ENCODE results near the gene SRD5A3. TPM values are rescaled to one million over a fixed set of nuclear protein-coding genes. Genes with fewer than 3 reads are reported as not detected.

SRD5A3 gene
- total RNA-seq, 1 experiment from 2014 or later = 17.0 TPM

GRCh38 chr4:55340266-55340665 is 5.8 kb upstream of the SRD5A3 start:
- no peak overlapping the region for H3K4me3 ChIP-seq (ENCODE audit: low read depth in 2 of 2, low read length in 2 of 2)
- H3K27ac ChIP-seq (ENCODE audit: low read length) = no peak overlapping the region
- no peaks in the 10 kb centered on the region for H3K36me3 ChIP-seq (ENCODE audit: control insufficient read depth, insufficient read depth, low read length)
- H3K9me3 ChIP-seq (ENCODE audit: control insufficient read depth, insufficient read depth, low read depth, low read length) = no peaks in the 10 kb centered on the region
- no TSS peak for BruUV-seq (replicated peaks)
- ATAC-seq (no peak), DNase-seq (ENCODE audit: low read depth, low spot score) (no peak)
- ChIA-PET CTCF (no interaction called here), POLR2A (no interaction called here)
- H3K27me3 ChIP-seq (ENCODE audit: control insufficient read depth, insufficient read depth, low read length) = no peaks in the 10 kb centered on the region
- H3K4me1 ChIP-seq (ENCODE audit: control insufficient read depth, insufficient read depth, low read length) = no peaks in the 10 kb centered on the region
- intact Hi-C loops (cut with micrococcal nuclease; ENCODE audit: unreplicated experiment) = no loop called here
- TF ChIP-seq TCF7L2 (IDR thresholded peaks at IDR 0.05; ENCODE audit: low read depth, low read length) (no peak), REST (IDR thresholded peaks at IDR 0.05; ENCODE audit: insufficient read depth in 1 of 2, low read depth in 2 of 2, low read length in 1 of 2) (no peak), CTCF (IDR thresholded peaks at IDR 0.05) (no peak), SIN3A (IDR thresholded peaks at IDR 0.05; ENCODE audit: borderline replicate concordance, insufficient read depth, low read depth, low read length) (no peak), POLR2AphosphoS5 (IDR thresholded peaks at IDR 0.05; ENCODE audit: low read depth, low read length) (no peak)
- in situ Hi-C loops (cut with HindIII; ENCODE audit: low pct_unique_long_range_greater_than_20kb, low sequenced_read_pairs) = no loop called here

- ATAC-seq = no peak
- TF ChIP-seq SIN3A (IDR thresholded peaks at IDR 0.05; ENCODE audit: borderline replicate concordance, insufficient read depth, low read depth, low read length) = no peak
- no peak for TF ChIP-seq POLR2AphosphoS5 (IDR thresholded peaks at IDR 0.05; ENCODE audit: low read depth, low read length)
- no peak for TF ChIP-seq CTCF (IDR thresholded peaks at IDR 0.05)
- no peak for TF ChIP-seq TCF7L2 (IDR thresholded peaks at IDR 0.05; ENCODE audit: low read depth, low read length)
- TF ChIP-seq REST (IDR thresholded peaks at IDR 0.05; ENCODE audit: insufficient read depth in 1 of 2, low read depth in 2 of 2, low read length in 1 of 2) = no peak
- intact Hi-C loops (cut with micrococcal nuclease; ENCODE audit: unreplicated experiment) = no loop called here
- Histone ChIP-seq H3K4me1 (ENCODE audit: control insufficient read depth, insufficient read depth, low read length) (peaks cover 7% of the 10 kb centered on the region; the same call in 1 of the 2 replicates), H3K4me3 (ENCODE audit: low read depth in 2 of 2, low read length in 2 of 2) (no peak overlapping the region), H3K36me3 (ENCODE audit: control insufficient read depth, insufficient read depth, low read length) (no peaks in the 10 kb centered on the region), H3K9me3 (ENCODE audit: control insufficient read depth, insufficient read depth, low read depth, low read length) (no peaks in the 10 kb centered on the region), H3K27ac (ENCODE audit: low read length) (no peak overlapping the region), H3K27me3 (ENCODE audit: control insufficient read depth, insufficient read depth, low read length) (no peaks in the 10 kb centered on the region)
- DNase-seq (ENCODE audit: low read depth, low spot score) = no peak
- in situ Hi-C loops (cut with HindIII; ENCODE audit: low pct_unique_long_range_greater_than_20kb, low sequenced_read_pairs) = no loop called here
- ChIA-PET POLR2A (no interaction called here), CTCF (no interaction called here)
- BruUV-seq (replicated peaks) = no TSS peak
These were observed 2.2 kb upstream of the SRD5A3 start for GRCh38 chr4:55343887-55344286.
